ENCODE measurements around the gene NUDT5. TPM values are rescaled to one million over a fixed set of nuclear protein-coding genes. Genes with fewer than 3 reads are reported as not detected.

NUDT5 gene
- total RNA-seq, 1 donor from 2014 or later, result 53.5 TPM

DNA sequence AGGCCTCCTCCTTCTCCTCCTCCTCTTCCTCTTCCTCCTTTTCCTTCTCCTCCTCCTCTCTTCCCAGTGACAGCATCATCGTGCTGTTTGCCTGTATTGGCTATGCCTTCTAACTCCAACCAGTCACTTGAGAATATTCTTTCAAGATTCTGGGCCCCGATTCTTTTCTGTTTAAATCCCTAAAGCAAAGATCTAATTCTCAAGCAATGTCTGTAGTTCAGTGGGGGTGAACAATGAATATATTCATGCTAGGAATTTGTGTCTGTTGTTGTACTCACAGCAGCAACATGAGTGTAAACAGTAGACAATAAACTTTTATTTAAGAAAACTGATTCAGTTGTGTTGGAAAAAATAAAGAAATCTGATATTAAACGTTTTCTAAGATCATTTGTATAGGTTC lies 30.7 kb downstream of the NUDT5 start:
- Mint-ChIP-seq H3K36me3 (ENCODE audit: unreplicated experiment) (no peaks in the 10 kb centered on the region), H3K9me3 (ENCODE audit: unreplicated experiment) (no peaks in the 10 kb centered on the region), H3K27me3 (ENCODE audit: unreplicated experiment) (no peaks in the 10 kb centered on the region), H3K27ac (ENCODE audit: unreplicated experiment) (no peak overlapping the region), H3K4me1 (ENCODE audit: low read depth, unreplicated experiment) (no peaks in the 10 kb centered on the region), H3K4me3 (ENCODE audit: unreplicated experiment) (no peak overlapping the region)
- TF ChIP-seq, protein P1, sequence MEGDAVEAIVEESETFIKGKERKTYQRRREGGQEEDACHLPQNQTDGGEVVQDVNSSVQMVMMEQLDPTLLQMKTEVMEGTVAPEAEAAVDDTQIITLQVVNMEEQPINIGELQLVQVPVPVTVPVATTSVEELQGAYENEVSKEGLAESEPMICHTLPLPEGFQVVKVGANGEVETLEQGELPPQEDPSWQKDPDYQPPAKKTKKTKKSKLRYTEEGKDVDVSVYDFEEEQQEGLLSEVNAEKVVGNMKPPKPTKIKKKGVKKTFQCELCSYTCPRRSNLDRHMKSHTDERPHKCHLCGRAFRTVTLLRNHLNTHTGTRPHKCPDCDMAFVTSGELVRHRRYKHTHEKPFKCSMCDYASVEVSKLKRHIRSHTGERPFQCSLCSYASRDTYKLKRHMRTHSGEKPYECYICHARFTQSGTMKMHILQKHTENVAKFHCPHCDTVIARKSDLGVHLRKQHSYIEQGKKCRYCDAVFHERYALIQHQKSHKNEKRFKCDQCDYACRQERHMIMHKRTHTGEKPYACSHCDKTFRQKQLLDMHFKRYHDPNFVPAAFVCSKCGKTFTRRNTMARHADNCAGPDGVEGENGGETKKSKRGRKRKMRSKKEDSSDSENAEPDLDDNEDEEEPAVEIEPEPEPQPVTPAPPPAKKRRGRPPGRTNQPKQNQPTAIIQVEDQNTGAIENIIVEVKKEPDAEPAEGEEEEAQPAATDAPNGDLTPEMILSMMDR (IDR thresholded peaks at IDR 0.05; ENCODE audit: partially characterized antibody, unreplicated experiment), result no peak
- no peak for DNase-seq

DNA sequence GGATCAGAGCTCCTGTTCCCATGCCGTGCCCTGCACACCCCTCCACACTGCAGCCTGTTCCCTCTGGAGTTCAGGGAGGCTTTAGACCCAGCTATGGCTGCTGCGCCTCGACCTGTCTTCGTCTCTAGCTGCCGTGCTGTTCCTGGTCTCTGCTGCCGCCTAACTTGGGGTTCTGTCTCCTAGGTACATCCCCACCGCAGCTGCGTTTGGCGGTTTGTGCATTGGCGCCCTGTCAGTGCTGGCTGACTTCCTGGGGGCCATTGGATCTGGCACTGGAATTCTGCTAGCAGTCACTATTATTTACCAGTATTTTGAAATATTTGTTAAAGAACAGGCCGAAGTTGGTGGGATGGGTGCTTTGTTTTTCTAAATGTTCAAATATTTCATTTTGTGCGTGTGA lies 31.6 kb downstream of the NUDT5 start:
- H3K36me3 Mint-ChIP-seq (ENCODE audit: unreplicated experiment), result no peaks in the 10 kb centered on the region
- H3K4me3 Mint-ChIP-seq (ENCODE audit: unreplicated experiment), result no peak overlapping the region
- DNase-seq, result no peak
- TF ChIP-seq, protein P1 (IDR thresholded peaks at IDR 0.05; ENCODE audit: partially characterized antibody, unreplicated experiment), result no peak
- H3K4me1 Mint-ChIP-seq (ENCODE audit: low read depth, unreplicated experiment), result no peaks in the 10 kb centered on the region
- H3K27ac Mint-ChIP-seq (ENCODE audit: unreplicated experiment), result no peak overlapping the region
- H3K9me3 Mint-ChIP-seq (ENCODE audit: unreplicated experiment), result no peaks in the 10 kb centered on the region
- H3K27me3 Mint-ChIP-seq (ENCODE audit: unreplicated experiment), result no peaks in the 10 kb centered on the region

- H3K36me3 Mint-ChIP-seq (ENCODE audit: unreplicated experiment), result no peaks in the 10 kb centered on the region
- TF ChIP-seq, protein P1 (IDR thresholded peaks at IDR 0.05; ENCODE audit: partially characterized antibody, unreplicated experiment), result no peak
These were observed 32.8 kb downstream of the NUDT5 start for GRCh38 chr10:12162927-12163326.

DNA sequence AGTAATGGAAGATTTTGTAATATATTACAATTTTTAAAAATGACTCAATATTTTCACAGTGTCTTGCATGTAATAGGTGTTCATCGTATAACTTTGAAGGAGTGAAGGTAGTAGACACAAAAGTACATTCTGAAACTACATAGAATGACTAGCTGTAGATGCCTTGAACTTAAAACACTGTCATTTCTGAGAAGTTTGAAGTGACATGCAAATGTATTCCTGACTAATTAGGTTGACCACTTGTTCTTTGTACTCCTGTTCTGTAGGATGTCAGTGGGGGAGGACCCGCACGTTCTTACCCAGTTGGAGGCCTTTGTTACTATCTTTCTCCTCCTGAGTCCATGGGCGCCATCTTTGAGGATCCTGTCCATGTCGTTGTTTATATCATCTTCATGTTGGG lies 35.0 kb downstream of the NUDT5 start:
- no peak overlapping the region for H3K27ac Mint-ChIP-seq (ENCODE audit: unreplicated experiment)
- no peaks in the 10 kb centered on the region for H3K9me3 Mint-ChIP-seq (ENCODE audit: unreplicated experiment)
- no peaks in the 10 kb centered on the region for H3K27me3 Mint-ChIP-seq (ENCODE audit: unreplicated experiment)
- no peak for DNase-seq
- H3K4me3 Mint-ChIP-seq (ENCODE audit: unreplicated experiment), result no peak overlapping the region
- H3K4me1 Mint-ChIP-seq (ENCODE audit: low read depth, unreplicated experiment), result no peaks in the 10 kb centered on the region
- H3K36me3 Mint-ChIP-seq (ENCODE audit: unreplicated experiment), result no peaks in the 10 kb centered on the region
- TF ChIP-seq, protein P1 (IDR thresholded peaks at IDR 0.05; ENCODE audit: partially characterized antibody, unreplicated experiment), result no peak

More at GRCh38 chr10:12162927-12163326, 32.8 kb downstream of the NUDT5 start:
- DNase-seq, result no peak
- no peaks in the 10 kb centered on the region for H3K4me1 Mint-ChIP-seq (ENCODE audit: low read depth, unreplicated experiment)
- H3K27me3 Mint-ChIP-seq (ENCODE audit: unreplicated experiment), result no peaks in the 10 kb centered on the region
- H3K27ac Mint-ChIP-seq (ENCODE audit: unreplicated experiment), result no peak overlapping the region
- no peak overlapping the region for H3K4me3 Mint-ChIP-seq (ENCODE audit: unreplicated experiment)
- H3K9me3 Mint-ChIP-seq (ENCODE audit: unreplicated experiment), result no peaks in the 10 kb centered on the region

DNA sequence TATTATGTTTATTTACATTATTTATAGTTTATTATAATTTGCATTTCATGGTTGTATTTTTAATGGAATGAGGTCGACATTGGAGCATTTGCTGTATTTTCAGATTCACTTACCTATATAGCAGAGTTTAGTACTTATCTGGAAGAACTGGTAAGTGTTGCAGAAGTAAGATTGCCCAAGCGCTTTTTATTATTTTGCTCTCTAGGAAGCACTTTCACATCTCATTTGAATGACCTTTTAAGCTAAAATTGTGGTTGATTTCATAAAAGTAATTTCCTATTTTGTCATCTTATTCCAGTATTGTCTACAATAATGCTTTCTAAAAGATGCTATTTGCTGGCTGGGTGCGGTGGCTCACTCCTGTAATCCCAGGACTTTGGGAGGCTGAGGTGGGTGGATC lies 37.6 kb downstream of the NUDT5 start:
- Mint-ChIP-seq H3K4me3 (ENCODE audit: unreplicated experiment) (no peak overlapping the region), H3K4me1 (ENCODE audit: low read depth, unreplicated experiment) (no peaks in the 10 kb centered on the region), H3K36me3 (ENCODE audit: unreplicated experiment) (no peaks in the 10 kb centered on the region), H3K9me3 (ENCODE audit: unreplicated experiment) (no peaks in the 10 kb centered on the region), H3K27ac (ENCODE audit: unreplicated experiment) (no peak overlapping the region), H3K27me3 (ENCODE audit: unreplicated experiment) (peaks cover under 1% of the 10 kb centered on the region)
- no peak for DNase-seq
- TF ChIP-seq, protein P1 (IDR thresholded peaks at IDR 0.05; ENCODE audit: partially characterized antibody, unreplicated experiment), result no peak

Measured in glutamatergic neuron (in vitro differentiated cells).